Measurements from ENCODE around the gene ASB1. TPM values are rescaled to one million over a fixed set of nuclear protein-coding genes. Genes with fewer than 3 reads are reported as not detected.

The ASB1 gene
- total RNA-seq, 2 donors from 2014 or later = 6.6 to 9.9 TPM

- 74 to 79% methylated on average over 1 of the region's 1 CpG for WGBS, 2 donors
- TF ChIP-seq POLR2A (IDR thresholded peaks at IDR 0.05) (no peak), CTCF (IDR thresholded peaks at IDR 0.05) (no peak)
- Histone ChIP-seq H3K4me1 (peaks cover 24% of the 10 kb centered on the region), H3K4me3 (no peak overlapping the region), H3K9me3 (no peaks in the 10 kb centered on the region), H3K27me3 (no peaks in the 10 kb centered on the region), H3K27ac (no peak overlapping the region), H3K36me3 (replicated peaks in 1 of 2; ENCODE audit: insufficient read depth in 1 of 2, low read depth in 2 of 2) (no peaks in the 10 kb centered on the region)
- DNase-seq (no peak), ATAC-seq (no peak)
- intact Hi-C loops (cut with DNase I) = no loop called here
Measured at GRCh38 chr2:238380785-238381184, 45.9 kb upstream of the ASB1 start.

- intact Hi-C loops (cut with DNase I) = no loop called here
- 81 to 90% methylated on average over 14 to 16 of the region's 16 CpGs for WGBS, 2 donors
- peaks cover 21% of the 10 kb centered on the region for H3K4me1 ChIP-seq
- no peaks in the 10 kb centered on the region for H3K9me3 ChIP-seq
- no peak for DNase-seq
- H3K27me3 ChIP-seq = no peaks in the 10 kb centered on the region
- H3K27ac ChIP-seq = no peak overlapping the region
- H3K36me3 ChIP-seq (replicated peaks in 1 of 2; ENCODE audit: insufficient read depth in 1 of 2, low read depth in 2 of 2) = no peaks in the 10 kb centered on the region
- TF ChIP-seq CTCF (IDR thresholded peaks at IDR 0.05) (no peak), POLR2A (IDR thresholded peaks at IDR 0.05) (no peak)
- no peak overlapping the region for H3K4me3 ChIP-seq
- no peak for ATAC-seq
Measured at GRCh38 chr2:238381341-238382115, 45.2 kb upstream of the ASB1 start.

- TF ChIP-seq CTCF (IDR thresholded peaks at IDR 0.05) = no peak
- TF ChIP-seq POLR2A (IDR thresholded peaks at IDR 0.05) = no peak
- no peak for ATAC-seq
- Histone ChIP-seq H3K27ac (no peak overlapping the region), H3K9me3 (no peaks in the 10 kb centered on the region), H3K4me3 (no peak overlapping the region), H3K27me3 (no peaks in the 10 kb centered on the region), H3K36me3 (replicated peaks in 1 of 2; ENCODE audit: insufficient read depth in 1 of 2, low read depth in 2 of 2) (no peaks in the 10 kb centered on the region), H3K4me1 (peaks cover 21% of the 10 kb centered on the region)
- WGBS, 2 donors = 70 to 90% methylated on average over 5 of the region's 5 CpGs
- intact Hi-C loops (cut with DNase I) = no loop called here
- peak in 1 of 4 donors; percentile 52 for DNase-seq
Measured at GRCh38 chr2:238382381-238382781, 44.3 kb upstream of the ASB1 start.

GRCh38 chr2:238383135-238383534 lies 43.6 kb upstream of the ASB1 start:
- TF ChIP-seq CTCF (IDR thresholded peaks at IDR 0.05) (no peak), POLR2A (IDR thresholded peaks at IDR 0.05) (no peak)
- Histone ChIP-seq H3K27ac (peak overlapping the region in 1 of 4 donors; percentile 8), H3K4me3 (no peak overlapping the region), H3K27me3 (no peaks in the 10 kb centered on the region), H3K4me1 (peaks cover 21% of the 10 kb centered on the region), H3K36me3 (replicated peaks in 1 of 2; ENCODE audit: insufficient read depth in 1 of 2, low read depth in 2 of 2) (no peaks in the 10 kb centered on the region), H3K9me3 (no peaks in the 10 kb centered on the region)
- 92 to 95% methylated on average over 5 of the region's 5 CpGs for WGBS, 2 donors
- intact Hi-C loops (cut with DNase I) = no loop called here
- DNase-seq (no peak), ATAC-seq (no peak)

All from body of pancreas (tissue), 4 donors.